Measurements from ENCODE around the gene C19orf18.

GRCh38 chr19:58022283-58022660 lies 47.9 kb upstream of the C19orf18 start:
- no peak for TF ChIP-seq POLR2A (IDR thresholded peaks at IDR 0.05)
- TF ChIP-seq CTCF (IDR thresholded peaks at IDR 0.05), result no peak
